Tibial artery (tissue), 4 donors: ENCODE data around the gene MTG2.

ENCODE experiments used
- DNase-seq, 2 donors: peaks; one replicate each; pipeline ENCODE4 v3.0.0-alpha.2; 2019
- H3K27ac ChIP-seq, 2 donors: fragments of 200-600 bp; sonication (generic) in 1 of 2; 1 replicate in 1 of 2; 2 replicates in 1 of 2; pipeline ENCODE4 v1.5.1; 2018 to 2019; ENCODE audit warnings: mild to moderate bottlenecking in 1 of 2
- H3K27me3 ChIP-seq, 2 donors: fragments of 200-600 bp; sonication (generic) in 1 of 2; one replicate each; pipeline versions ENCODE4 v1.5.1 to v1.6.0; 2016 to 2019
- H3K36me3 ChIP-seq, 3 donors: fragments of 200-600 bp; sonication (generic) in 2 of 3; one replicate each; pipeline ENCODE4 v1.5.1; 2016 to 2019; ENCODE audit warnings: mild to moderate bottlenecking in 2 of 3
- H3K4me1 ChIP-seq, 4 donors: fragments of 200-600 bp; sonication (generic) in 2 of 4; 1 replicate in 3 of 4; 2 replicates in 1 of 4; pipeline ENCODE4 v1.5.1; 2016 to 2019
- H3K4me3 ChIP-seq, 2 donors: fragments of 200-600 bp; sonication (generic) in 1 of 2; 1 replicate in 1 of 2; 2 replicates in 1 of 2; pipeline ENCODE4 v1.5.1; 2018 to 2019; ENCODE audit warnings: mild to moderate bottlenecking in 2 of 2
- H3K9me3 ChIP-seq, 3 donors: fragments of 200-600 bp; sonication (generic) in 1 of 3; one replicate each; pipeline ENCODE4 v1.5.1; 2016 to 2019
- intact Hi-C: fragments of 100-400 bp; cut with DNase I; formaldehyde crosslinking; loops from one replicate; pipeline ENCODE4 v1.15.0; 2023; ENCODE audit warnings: low total_unique reads
- TF ChIP-seq, protein P1 (sequence below), 2 experiments: fragments of 200-600 bp in 1 of 2; fragments of 450-650 bp in 1 of 2; IDR thresholded peaks; one replicate each; pipeline ENCODE4 v1.5.1; 2017 to 2019; ENCODE audit warnings: antibody characterized with exemption in 2 of 2, mild to moderate bottlenecking in 1 of 2, moderate library complexity in 1 of 2

The MTG2 gene

DNA sequence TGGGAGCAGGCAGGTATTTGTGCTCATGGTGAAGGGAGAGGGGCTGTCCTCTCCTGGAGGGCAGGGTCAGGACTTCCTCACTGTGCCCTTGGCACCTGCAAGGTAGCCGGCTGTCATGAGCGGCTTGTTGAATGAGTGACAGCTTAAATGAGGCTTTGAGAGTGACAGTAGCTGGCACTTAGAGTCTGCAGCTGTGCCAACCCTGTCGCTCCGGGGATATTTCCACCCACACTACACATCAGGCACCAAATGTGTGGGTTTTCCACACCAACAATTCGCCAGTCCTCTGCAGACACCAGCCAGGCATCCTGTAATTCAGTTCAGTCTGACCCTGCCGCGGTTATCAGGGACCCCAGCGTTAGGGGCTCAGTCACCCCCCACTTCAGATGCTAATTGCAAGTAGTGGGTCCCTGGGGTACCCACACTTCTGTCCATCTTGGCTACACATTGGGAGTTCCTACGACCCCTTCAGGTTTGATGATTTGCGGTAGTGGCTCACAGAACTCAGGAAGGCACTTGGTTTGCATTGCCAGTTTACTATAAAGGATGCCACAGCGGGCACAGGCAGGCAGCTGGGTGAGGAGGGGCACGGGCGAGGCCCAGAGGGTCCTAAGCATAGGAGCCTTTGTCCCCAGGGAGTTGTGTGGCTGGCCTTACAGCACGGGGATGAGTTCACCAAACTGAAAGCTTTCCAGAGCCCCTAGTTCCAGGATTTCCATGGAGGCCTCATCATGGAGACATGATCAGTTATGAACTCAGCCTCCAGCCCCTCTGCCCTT, 9.1 kb downstream of the MTG2 start:
- no peak for DNase-seq
- peaks cover 0 to 8% (median 2%) of the 10 kb centered on the region in 4 donors for H3K4me1 ChIP-seq
- no peak overlapping the region for H3K4me3 ChIP-seq
- TF ChIP-seq, protein P1, sequence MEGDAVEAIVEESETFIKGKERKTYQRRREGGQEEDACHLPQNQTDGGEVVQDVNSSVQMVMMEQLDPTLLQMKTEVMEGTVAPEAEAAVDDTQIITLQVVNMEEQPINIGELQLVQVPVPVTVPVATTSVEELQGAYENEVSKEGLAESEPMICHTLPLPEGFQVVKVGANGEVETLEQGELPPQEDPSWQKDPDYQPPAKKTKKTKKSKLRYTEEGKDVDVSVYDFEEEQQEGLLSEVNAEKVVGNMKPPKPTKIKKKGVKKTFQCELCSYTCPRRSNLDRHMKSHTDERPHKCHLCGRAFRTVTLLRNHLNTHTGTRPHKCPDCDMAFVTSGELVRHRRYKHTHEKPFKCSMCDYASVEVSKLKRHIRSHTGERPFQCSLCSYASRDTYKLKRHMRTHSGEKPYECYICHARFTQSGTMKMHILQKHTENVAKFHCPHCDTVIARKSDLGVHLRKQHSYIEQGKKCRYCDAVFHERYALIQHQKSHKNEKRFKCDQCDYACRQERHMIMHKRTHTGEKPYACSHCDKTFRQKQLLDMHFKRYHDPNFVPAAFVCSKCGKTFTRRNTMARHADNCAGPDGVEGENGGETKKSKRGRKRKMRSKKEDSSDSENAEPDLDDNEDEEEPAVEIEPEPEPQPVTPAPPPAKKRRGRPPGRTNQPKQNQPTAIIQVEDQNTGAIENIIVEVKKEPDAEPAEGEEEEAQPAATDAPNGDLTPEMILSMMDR (IDR thresholded peaks at IDR 0.05): no peak
- H3K9me3 ChIP-seq: no peaks in the 10 kb centered on the region
- no peaks in the 10 kb centered on the region for H3K27me3 ChIP-seq
- peaks cover 20 to 68% (median 38%) of the 10 kb centered on the region in 3 donors for H3K36me3 ChIP-seq
- intact Hi-C loops: no loop called here
- H3K27ac ChIP-seq: no peak overlapping the region

DNA sequence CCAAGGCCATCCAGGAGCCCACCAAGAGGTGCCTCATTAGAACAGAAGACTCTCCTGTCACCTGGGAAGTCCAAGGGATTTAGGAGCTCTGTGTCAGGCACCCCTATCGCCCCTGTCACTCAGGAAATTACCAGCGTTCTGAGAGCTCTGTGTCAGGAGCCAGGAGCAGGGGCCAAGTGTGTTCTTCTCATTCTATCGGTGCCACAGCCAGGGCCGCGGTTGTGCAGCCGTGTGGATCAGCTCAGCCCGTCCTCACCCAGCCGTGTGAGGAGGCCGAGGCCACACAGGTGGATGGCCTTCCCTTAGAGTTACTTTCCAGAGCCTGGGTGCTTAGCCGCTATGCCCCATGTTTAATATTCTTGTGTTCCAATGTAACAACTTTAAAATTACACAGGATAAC, 9.8 kb downstream of the MTG2 start:
- no peak for DNase-seq
- TF ChIP-seq, protein P1 (IDR thresholded peaks at IDR 0.05): no peak
- Histone ChIP-seq H3K27ac (no peak overlapping the region), H3K4me1 (peaks cover 0 to under 1% (median 0%) of the 10 kb centered on the region in 4 donors), H3K4me3 (no peak overlapping the region), H3K36me3 (peaks cover 26 to 75% (median 41%) of the 10 kb centered on the region in 3 donors), H3K9me3 (no peaks in the 10 kb centered on the region), H3K27me3 (no peaks in the 10 kb centered on the region)
- intact Hi-C loops: no loop called here

DNA sequence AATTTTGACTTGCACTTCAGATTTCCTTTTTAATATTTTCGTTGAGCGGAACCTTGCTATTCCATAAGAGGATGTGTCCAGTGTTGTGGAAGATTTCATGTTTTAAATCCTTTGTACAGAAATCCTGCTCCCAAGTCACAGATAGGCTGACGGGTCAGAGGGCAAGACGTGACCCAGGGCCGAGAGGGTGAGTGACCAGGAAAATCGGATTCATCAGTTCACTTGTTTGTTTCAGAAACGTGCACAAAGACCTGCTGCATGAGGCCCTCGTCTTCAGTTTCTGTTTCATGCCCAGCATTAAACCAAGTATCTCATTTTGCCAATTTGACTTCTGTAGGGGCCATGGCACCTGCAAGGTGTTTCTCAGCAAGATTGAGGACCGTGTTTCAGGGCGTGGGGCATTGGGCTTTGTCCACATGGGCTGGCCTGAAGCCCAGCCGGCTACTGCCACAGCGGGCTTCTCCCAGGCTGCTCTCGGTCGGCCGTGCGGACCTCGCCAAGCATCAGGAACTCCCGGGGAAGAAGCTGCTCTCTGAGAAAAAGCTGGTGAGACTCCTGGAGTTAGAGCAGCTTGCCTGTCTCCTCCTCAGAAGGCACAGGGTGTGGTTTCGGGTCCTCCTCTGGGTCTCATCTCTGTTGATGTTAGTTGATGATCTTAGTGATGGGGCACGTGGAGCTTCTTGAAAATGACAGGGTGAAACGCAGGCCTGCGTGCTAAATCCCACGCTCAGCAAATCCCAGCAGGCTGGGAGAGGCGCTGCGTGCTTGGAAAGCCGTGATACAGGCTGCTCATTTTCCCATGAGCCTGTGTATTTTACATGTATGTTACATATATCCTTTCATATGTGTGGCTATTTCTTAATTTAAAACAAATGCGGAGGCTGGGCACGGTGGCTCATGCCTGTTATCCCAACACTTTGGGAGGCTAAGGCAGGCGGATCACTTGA, 10.5 kb downstream of the MTG2 start:
- Histone ChIP-seq H3K36me3 (peaks cover 33 to 82% (median 48%) of the 10 kb centered on the region in 3 donors), H3K27ac (no peak overlapping the region)
- no peak for DNase-seq

DNA sequence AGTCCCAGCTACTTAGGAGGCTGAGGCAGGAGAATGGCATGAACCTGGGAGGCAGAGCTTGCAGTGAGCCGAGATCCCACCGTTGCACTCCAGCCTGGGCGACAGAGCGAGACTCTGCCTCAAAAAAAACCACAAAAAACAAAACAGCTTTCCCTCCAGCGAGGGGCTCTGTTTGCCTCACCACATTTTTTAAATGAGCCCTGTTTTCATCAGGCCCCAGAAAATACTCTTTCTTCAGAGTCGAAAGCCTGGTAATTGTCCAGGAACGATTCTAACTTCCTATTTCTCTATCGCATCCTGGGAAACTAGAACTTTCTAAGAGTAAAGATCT, 12.2 kb downstream of the MTG2 start:
- H3K9me3 ChIP-seq: no peaks in the 10 kb centered on the region
- H3K4me1 ChIP-seq: no peaks in the 10 kb centered on the region
- TF ChIP-seq, protein P1 (IDR thresholded peaks at IDR 0.05): no peak
- intact Hi-C loops: no loop called here
- H3K27ac ChIP-seq: no peak overlapping the region
- H3K27me3 ChIP-seq: no peaks in the 10 kb centered on the region
- peaks cover 42 to 90% (median 58%) of the 10 kb centered on the region in 3 donors for H3K36me3 ChIP-seq
- H3K4me3 ChIP-seq: no peak overlapping the region
- DNase-seq: no peak

More for the DNA sequence above, 10.5 kb downstream of the MTG2 start:
- no peaks in the 10 kb centered on the region for H3K27me3 ChIP-seq
- H3K9me3 ChIP-seq: no peaks in the 10 kb centered on the region
- no peak overlapping the region for H3K4me3 ChIP-seq
- intact Hi-C loops: no loop called here
- TF ChIP-seq, protein P1 (IDR thresholded peaks at IDR 0.05): no peak
- no peaks in the 10 kb centered on the region for H3K4me1 ChIP-seq

DNA sequence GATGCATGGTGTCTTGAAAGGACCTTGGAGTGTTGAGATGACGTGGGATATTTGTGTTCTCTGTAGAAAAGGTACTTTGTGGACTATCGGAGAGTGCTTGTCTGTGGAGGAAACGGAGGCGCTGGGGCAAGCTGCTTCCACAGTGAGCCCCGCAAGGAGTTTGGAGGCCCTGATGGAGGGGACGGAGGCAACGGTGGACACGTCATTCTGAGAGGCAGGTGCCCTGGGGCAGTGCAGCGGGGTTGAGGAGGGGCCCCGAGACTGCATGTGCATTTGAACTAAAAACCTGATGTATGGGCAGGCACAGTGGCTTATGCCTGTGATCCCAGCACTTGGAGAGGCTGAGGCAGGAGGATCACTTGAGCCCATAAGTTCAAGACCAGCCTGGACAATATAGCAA, 12.9 kb downstream of the MTG2 start:
- H3K4me1 ChIP-seq: no peaks in the 10 kb centered on the region
- H3K27ac ChIP-seq: no peak overlapping the region
- no peaks in the 10 kb centered on the region for H3K27me3 ChIP-seq
- intact Hi-C loops: no loop called here
- no peak overlapping the region for H3K4me3 ChIP-seq
- TF ChIP-seq, protein P1 (IDR thresholded peaks at IDR 0.05): no peak
- no peaks in the 10 kb centered on the region for H3K9me3 ChIP-seq
- DNase-seq: no peak
- peaks cover 49 to 90% (median 58%) of the 10 kb centered on the region in 3 donors for H3K36me3 ChIP-seq
